ENCODE results near the gene BEND7.
"Not testable (repeated sequence)": the region's sequence is repeated elsewhere in the genome, so short reads cannot be mapped to it uniquely, and the experiment has no call there.

BEND7 gene

DNA sequence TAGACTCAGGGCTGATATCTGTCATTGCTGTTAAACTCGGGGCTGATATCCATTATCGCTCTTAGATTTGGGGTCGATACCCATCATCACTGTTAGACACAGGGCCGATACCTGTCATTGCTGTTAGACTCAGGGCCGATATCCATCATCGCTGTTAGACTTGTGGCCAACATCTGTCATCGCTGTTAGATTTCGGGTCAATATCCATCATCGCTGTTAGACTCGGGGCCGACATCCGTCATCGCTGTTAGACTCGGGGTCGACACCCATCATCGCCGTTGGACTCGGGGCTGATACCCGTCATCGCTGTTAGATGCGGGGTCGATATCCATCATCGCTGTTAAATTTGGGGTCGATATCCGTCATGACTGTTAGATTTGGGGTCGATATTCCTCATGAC lies 54.8 kb downstream of the BEND7 start:
- no peak for DNase-seq

GRCh38 chr10:13472359-13472758 lies 56.5 kb downstream of the BEND7 start:
- no peak for DNase-seq

GRCh38 chr10:13470270-13470669 lies 58.5 kb downstream of the BEND7 start:
- no peak for DNase-seq

DNA sequence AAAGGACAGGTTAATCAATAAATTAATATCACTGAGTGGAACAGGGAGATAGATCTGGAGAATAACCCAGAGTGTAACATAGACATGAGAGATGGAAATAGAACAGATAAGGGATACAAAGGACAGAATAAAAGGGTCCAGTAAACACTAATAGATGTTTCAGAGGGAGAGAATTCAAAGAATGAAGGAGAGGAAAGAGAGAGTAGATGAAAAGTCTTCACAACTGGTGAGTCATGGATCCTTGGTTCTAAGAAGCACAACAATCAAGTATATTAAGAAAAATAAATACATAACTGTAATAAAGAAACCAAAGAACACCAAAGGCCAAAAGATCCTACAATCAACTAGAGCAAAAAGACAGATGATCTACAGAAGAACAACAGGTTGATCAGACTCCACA lies 66.3 kb downstream of the BEND7 start:
- DNase-seq = no peak

- no peak for DNase-seq
Observed at GRCh38 chr10:13458687-13459012, 70.2 kb downstream of the BEND7 start.

GRCh38 chr10:13457958-13458686 lies 70.7 kb downstream of the BEND7 start:
- no peak for DNase-seq

DNA sequence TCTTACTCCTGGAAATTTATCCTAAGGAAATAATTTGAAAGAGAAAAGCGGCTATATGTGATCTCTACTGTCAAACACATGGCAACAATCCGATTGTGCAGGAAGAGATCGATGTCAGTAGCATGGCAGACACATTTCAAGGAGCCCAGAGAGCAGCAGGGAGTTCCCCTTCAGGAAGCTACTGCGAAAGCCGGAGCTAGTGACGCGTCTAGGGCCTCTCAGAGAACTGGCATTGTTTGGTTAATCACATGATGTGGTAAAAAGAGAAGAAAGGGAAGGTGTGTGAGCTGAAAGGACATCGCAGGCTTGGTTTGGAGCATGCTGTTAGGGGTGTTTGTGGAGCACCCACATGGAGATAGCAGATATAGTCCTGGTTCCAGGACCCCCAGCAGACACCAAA lies 74.9 kb downstream of the BEND7 start:
- DNase-seq = no peak

DNA sequence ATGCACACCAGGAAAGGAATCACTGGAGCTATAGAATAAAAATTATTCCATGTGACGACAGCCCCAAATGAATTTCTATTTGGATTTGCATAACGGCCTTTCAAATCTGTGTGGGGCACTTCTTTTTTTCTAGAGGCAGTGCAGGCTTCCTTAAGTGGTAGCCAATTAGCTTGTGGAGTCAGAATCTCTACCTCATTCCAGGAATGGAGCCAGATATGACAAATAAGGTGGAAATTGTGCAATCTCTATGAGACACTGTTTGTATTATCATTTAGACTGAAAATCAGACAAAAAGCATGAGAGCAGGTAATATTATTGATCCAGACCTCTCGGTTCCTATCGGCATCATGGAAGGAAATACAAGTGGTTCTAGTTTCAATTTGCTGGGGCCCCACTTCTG lies 78.7 kb downstream of the BEND7 start:
- no peak for DNase-seq

GRCh38 chr10:13449296-13449695 lies 79.5 kb downstream of the BEND7 start:
- DNase-seq = no peak

DNA sequence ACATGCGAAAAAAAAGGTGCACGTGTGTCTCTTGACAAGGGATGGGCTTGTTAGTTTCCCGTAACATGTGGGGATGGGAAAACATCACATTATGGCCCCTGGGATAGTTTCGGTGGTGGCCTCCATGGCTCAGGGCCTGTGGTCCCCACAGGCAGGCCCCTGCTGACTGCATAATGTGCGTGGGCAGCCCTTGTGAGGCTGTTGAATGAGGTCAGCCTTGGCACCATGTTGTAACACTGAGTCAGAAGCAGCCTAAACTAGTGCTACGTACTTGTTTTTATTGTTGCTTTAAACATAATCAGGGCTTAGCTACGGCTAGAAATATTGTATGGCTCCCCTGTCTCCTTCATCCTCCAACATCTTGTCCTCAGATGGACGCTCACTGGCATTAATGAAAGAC lies 80.6 kb downstream of the BEND7 start:
- no peak for DNase-seq

- DNase-seq = no peak
Observed at GRCh38 chr10:13445656-13446400, 83.0 kb downstream of the BEND7 start.

DNA sequence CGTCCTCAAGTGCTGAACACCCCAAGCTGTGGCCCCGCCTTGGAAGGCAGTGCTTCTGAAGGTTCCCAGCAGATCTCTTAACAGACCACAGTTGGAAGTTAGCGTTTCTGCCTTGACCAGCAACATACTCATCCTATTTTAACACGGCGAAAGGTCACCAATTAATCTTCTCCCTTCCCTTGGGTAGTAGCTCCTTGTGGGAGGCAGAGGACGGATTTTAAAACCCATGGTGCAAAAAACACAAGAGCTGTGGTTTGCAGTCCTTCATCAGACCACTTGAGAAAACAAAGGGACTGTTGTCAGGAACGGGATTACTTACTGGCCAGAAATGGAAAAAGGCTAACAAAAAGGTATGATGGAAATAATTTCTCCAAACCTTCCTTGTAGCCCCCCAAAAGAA lies 87.3 kb downstream of the BEND7 start:
- no peak for DNase-seq

- no peak for DNase-seq
Observed at GRCh38 chr10:13440185-13441061, 88.4 kb downstream of the BEND7 start.

DNA sequence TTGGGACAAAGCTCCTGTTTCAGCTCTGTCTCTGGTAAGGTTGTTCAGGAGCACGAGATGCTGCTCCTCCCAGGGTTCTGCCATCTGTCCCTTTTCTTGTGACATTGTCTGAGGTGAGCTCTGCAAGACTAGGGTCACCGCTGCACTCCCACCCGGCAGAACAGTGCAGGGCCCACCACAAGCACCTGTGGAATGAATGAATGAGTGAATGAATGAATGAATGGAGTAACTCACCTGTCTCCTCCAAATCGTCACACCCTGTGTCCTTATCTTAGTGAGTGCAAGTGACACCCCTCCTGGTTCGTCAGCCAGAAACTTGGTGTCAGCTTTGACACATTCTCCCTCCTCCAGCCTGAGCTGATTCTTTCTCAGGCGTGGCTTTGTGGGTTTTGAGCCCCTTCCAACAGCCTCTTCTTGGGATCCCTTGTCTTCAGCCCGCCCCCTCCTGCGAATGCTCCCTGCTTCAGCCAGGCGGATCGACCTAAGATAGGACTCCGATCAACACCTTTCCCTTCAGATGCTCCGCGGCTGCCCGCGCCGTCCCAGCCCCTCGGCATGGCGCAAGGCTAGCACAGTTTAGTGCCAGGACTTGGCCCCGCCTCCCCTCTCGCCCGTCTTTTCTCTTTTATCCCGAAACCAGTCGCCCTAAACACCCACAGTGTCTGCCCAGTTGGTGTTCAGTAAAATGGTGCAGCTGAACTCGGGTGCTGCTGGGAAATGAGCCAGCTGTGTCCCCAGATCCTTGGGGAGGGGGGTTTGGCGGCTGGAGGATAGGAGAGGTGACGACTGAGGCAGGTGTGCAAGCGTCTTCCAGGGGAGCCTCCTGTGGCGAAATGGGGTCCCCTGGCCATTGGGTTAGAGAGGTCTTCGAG lies 89.3 kb downstream of the BEND7 start:
- no peak for DNase-seq

- DNase-seq = no peak
Observed at GRCh38 chr10:13437026-13437555, 91.7 kb downstream of the BEND7 start.

- not testable (repeated sequence) for DNase-seq
Observed at GRCh38 chr10:13427943-13428342, 100.9 kb downstream of the BEND7 start.

- DNase-seq = no peak
Observed at GRCh38 chr10:13425397-13425796, 103.4 kb downstream of the BEND7 start.

GRCh38 chr10:13422800-13423199 lies 106.0 kb downstream of the BEND7 start:
- no peak for DNase-seq

DNA sequence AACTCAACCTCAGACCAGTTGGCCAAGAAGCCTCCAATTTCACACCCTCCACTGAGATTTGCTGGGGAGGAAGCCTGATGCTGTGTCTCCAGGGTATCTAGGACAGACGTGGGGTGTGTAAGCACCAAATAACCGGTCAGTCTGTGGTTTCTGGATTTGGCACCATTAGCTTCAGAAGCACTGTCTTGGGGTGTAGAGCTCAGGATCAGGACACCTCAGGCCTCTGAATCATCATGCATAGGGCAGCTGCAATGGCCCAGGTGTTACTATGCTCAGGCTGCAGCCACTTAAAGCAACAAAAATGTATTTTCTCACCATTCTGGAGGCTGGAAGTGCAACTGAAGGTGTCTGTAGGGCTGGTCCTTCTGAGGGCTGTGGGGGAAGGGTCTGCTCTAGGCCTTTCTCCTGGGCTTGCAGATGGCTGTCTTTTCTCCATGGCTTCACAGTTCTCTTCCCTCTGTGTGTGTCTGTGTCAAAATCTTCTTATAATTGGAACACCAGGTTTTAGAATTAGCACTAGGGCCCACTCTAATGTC lies 107.4 kb downstream of the BEND7 start:
- no peak for DNase-seq

- DNase-seq = no peak
Observed at GRCh38 chr10:13420532-13421307, 108.1 kb downstream of the BEND7 start.

GRCh38 chr10:13417459-13418126 lies 111.2 kb downstream of the BEND7 start:
- DNase-seq = no peak
